KBM-7 (cell line): ENCODE measurements around the gene C1GALT1.

Experiments used
- DNase-seq: peaks from one replicate; pipeline ENCODE4 v3.0.0-alpha.2; 2015
- in situ Hi-C: fragments of 300-500 bp; cut with MboI; formaldehyde crosslinking; loops from 2 replicates; pipeline ENCODE4 v1.14.3; 2020; ENCODE audit warnings: low sequenced_read_pairs, low pct_unique_long_range_greater_than_20kb, mixed read lengths

C1GALT1 gene

DNA sequence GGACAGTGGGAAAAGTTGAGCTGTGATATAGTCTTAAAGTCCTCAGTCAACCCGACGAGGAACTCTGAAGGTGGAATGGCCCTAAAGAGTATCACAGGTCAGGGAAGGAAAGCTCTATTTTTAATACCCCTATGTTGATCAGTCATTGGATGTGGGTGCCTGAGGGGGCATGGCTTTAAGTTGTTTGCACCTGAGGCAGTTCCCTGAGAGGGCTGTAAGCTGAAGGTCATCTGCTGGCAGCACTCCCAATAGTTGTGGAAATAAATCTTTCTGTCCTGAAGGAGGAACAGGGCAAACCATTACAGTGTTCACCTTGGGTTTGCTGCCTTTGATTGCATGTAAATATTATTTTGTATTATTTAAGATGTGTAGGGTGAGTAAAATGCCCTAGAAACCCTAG, 17.8 kb upstream of the C1GALT1 start:
- no peak for DNase-seq
- in situ Hi-C loops = no loop called here

DNA sequence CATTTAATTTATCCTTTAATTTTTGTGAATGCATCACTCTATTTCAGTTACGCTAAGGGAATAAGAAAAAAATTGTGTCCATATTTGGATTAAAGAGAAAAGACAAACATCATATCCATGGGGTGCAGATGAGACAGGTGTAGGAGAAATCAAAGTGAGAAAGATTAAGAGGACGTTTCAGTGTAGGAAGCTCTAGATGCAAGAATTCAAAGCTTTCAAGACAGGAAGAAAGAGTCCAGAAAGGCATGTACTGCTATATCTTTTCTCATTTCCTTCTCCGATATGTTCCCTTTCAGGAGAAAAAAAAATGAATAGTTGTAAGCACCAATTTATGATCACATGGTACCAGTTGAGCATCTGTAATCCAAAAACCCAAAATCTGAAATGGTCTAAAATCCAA, 17.0 kb upstream of the C1GALT1 start:
- no peak for DNase-seq
- in situ Hi-C loops = no loop called here

DNA sequence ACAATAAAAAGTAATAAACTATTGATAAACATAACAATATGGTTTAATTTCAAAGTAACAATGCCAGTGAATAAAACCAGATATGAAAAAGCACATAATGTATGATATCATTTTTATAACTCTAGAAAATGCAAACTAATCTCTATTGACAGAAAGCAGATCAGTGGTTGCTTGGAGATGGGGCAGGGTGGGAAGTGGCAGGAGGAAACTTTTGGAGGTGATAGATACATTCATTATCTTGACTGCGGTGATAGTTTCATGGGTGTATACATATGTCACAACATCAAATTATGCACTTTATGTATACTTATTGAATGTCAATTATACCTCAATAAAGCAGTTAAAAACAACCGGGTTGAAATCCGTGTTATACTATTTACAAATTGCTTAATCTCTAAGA, 16.0 kb upstream of the C1GALT1 start:
- DNase-seq = no peak
- in situ Hi-C loops = no loop called here

DNA sequence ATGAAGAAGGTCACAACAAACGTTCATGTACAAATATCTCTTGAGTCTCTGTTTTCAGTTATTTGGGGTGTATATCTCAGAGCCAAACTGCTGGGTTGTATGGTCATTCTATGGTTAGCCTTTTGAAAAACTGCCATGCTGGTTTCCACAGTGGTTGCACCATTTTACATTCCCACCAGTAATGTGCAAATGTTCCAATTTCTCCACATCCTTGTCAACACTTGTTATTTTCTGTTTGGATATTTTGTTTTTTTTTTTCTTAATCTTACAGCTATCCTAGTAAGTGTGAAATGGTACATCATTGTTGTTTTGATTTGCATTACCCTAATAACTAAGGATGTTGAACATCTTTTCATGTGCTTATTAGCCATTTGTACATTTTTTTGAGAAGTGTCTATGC, 13.0 kb upstream of the C1GALT1 start:
- in situ Hi-C loops = no loop called here
- DNase-seq = no peak

DNA sequence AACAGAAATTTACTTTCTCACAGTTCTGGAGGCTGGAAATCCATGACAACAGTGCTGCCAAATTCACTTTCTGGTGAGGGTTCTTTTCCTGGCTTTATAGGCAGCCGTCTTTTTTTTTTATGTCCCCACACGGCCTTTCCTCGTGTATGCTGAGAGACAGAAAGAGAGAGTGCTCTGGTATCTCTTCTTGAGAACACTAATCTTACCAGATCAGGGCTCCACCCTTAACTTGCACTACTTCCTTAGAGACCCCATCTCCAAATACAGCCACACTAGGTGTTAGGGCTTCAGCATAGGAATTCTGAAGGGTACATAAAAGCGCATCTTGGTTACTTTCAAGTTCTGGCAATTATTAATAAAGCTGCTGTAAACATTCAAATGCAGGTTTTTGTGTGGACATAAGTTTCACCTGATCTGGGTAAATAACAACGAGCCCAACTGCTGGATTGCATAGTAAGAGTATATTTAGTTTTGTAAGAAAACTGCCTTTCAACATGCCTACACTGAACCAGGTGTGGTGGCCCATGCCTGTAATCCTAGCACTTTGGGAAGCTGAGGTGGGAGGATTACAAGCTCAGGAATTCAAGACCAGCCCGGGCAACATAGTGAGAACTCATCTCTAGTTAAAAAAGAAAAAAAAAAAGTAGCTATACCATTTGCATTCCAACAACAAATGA, 8.2 kb upstream of the C1GALT1 start:
- in situ Hi-C loops = no loop called here
- DNase-seq = no peak

DNA sequence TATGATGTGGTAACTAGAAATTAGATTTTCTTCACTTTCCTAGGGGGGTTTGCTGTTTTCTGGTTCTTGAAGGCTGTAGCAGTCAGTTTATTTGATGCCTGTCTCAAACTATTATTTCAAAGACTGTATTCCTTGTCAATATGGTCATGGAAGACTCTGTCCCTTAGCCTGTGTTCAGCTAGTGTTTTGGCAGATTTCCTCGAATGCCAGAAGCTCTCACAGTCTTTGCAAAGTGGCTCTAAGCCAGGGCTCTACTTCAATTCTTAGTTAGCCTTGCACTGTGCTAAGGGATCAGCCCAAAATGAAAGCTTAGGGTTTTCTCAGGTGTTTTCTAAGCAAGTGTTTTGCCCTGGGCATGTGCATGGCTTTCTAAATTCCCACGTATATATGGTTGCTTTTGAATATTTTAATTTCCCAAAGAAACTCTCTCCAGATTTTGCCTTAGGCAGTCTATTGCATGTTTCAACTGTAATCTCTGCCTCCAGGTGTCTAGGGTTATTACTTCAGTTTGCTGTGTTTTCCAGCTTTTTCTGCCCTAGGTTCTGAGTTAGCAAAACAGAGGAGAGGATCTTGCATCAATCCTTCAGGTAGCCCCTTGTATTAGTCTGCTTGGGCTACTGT, 7.2 kb upstream of the C1GALT1 start:
- in situ Hi-C loops = no loop called here
- no peak for DNase-seq

DNA sequence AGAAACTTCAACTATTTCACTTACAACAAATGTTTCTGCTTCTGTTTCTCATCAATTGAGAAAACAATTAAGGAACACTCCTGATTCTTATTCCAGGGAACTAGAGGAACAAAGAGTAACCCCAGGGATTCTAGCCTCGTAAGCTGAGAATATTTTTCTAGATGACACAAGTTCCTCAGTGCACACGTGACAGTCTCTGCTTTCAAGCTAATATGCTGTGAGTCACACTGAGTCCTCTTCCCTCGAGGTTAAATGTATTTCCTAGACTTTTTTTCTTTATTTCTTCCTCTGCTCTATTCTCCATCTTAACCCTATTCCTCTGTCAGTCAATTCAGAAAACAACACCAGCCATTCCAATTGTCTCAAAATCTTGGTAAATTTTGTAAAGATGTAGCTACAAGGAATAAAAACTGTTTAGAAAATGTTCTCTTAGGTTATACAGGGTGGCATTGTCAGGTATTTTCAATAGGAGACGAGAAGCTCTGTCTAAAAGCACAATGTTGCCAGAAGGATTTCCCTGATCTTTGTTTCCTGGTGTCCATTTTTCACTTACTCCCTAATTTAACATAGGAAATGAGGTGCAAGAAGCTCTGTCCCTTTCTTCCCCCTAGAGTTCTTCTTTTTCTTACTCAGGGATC, 5.8 kb upstream of the C1GALT1 start:
- no peak for DNase-seq
- in situ Hi-C loops = no loop called here

DNA sequence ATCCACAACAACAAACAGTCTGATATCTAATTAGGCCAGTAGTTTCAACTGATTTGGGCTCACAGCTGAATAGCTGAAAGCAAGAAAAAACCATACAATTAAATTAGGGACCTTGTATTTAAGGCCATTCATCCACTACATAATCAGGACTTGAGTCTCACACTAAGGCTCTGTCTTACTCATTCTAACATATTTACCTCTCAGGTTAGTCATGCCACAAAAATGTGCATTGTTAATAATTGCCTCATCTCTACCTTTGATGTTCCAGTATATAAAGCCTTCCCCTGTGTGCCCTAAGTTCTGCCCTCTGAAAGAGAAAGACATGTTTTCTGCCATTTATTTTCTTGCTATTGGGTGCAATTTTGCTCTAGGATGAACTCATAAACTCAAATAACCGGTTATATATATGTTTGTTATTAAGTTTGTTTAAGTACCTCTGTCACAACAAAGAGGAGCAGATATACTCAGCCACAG, 5.3 kb upstream of the C1GALT1 start:
- DNase-seq = no peak
- in situ Hi-C loops = no loop called here

DNA sequence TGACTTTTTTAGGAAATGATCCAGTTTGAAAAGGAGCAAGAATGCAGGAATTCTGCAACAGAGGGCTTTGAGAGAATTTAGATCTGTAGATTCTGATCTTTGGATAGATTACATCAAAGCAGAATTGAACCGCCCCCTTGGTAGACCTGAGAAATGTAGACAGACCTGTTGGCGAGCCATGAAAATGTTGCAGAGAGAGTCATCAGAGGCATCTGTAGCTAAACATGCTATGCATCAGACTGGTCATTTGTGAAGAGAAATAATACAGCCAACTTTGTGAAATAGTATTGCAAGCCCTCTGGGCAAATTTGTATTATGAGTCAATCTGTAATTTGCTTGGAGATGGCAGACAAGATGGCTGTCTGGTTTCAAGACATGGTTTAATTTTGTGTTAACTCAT, 4.3 kb upstream of the C1GALT1 start:
- in situ Hi-C loops = no loop called here
- no peak for DNase-seq

DNA sequence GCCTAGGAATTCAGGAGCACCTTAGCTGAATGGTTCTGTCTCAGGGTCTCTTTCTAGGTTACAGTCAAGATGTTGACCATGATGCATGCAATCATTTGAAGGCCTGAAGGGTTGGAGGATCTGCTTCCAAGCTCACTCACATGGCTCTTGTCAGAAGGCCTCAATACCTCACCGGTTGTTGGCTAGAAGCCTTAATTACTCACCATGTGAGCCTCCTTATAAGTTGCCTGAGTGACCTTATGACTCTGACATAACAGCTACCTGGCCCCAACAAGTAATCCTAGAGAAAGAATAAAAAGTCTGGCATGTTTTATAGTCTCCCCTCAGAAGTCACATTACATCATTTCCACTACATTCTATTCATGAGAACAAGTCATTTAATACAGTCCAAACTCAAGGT, 3.4 kb upstream of the C1GALT1 start:
- in situ Hi-C loops = no loop called here
- no peak for DNase-seq

DNA sequence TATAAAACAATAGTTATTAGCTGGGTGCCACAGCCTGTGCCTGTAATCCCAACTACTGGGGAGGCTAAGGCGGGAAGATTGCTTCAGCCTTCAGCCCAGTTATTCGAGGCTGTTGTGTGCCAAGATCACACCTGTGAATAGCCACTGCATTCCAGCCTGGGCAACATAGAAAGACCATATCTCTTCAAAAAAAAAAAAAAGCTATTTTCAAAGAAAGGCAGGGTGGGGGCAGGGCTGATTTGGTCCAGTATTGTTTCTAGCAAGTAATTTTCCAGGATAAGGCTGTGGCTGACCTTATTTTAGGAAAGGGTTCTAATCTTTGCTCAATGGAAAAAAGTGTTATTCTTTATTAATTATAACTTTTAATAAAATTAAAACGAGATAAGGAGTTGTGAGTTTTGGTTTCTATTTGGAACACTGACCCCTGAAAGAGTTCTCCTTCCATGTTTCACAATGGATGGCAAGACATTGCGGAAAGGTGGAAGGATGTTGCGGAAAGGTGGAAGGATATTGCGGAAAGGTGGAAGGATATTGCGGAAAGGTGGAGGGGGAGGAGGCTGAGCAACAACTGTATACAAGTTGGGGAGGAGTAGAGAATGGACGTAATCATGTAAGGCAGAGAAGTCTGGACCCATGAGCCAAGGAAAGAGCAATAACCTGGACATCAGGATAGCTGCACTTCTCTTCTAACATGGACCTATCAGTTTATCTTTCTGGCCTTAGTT, 1.5 kb upstream of the C1GALT1 start:
- in situ Hi-C loops = no loop called here
- no peak for DNase-seq

DNA sequence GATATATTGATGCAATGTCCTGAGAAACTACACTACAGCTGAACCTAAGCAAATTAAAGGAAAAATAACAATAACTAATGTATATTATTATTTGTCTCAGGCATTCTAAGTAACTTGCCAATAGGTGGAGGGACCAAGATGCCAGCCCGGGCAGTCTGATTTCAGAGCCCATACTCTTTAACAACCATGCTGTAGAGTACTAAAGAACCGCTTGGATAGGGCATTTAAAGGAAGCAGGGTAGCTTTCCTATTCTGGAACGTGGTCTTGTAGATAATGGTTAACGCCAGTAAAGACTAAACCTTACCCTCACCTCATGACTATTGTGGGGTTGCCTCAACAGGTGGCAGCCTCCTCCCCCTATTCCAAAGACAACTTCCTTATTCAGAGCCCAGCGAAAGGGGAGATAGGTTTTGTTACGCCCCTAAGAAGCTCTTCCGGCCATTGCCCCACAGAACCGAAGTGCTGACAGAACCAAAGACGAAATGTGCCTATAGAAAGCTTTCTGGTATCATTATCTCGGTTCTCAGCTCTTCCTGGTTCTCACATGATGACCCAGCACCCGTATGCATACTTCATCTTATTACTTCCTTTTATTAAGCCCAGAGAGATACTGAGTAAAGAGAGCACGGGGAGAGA, 707 bp upstream of the C1GALT1 start:
- in situ Hi-C loops = no loop called here
- peak; percentile 88 for DNase-seq

DNA sequence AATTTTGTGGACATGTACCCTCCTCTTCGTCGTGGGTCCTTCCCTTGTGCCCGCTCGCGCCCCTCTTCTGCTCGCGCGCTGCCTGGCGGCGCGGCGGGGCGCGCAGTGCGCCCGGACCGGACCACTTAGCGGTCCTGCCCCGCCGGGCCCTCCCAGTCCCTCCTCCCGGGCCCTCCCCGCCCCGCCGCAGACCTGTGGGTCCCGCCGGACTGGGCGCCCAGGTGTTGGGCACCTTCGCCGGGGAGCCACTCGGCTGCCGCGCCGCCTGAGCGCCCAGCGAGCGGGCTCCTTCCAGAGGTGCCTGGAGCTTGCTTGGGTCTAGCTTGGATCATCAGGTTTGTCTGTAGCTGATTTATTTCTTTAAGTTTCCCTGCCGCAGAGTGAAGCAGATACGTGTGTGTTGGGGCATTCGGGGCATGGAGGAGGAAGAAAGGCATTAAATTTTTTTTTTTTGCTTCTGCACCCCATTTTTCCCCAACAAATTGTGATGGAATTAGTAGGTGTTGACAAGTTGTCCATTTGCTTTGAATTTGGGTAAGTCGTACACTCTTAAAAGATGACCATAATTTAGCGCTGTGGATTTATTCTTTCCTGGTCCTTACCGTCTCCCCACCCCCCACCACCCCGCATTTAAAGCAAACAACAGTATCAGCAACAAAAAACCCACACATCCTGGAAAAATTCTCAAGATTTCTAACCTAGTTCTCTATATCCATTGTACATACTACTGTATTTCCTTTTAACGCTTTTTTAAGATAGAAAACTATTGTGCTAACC, 905 bp downstream of the C1GALT1 start:
- in situ Hi-C loops = no loop called here
- peak; percentile 54 for DNase-seq

DNA sequence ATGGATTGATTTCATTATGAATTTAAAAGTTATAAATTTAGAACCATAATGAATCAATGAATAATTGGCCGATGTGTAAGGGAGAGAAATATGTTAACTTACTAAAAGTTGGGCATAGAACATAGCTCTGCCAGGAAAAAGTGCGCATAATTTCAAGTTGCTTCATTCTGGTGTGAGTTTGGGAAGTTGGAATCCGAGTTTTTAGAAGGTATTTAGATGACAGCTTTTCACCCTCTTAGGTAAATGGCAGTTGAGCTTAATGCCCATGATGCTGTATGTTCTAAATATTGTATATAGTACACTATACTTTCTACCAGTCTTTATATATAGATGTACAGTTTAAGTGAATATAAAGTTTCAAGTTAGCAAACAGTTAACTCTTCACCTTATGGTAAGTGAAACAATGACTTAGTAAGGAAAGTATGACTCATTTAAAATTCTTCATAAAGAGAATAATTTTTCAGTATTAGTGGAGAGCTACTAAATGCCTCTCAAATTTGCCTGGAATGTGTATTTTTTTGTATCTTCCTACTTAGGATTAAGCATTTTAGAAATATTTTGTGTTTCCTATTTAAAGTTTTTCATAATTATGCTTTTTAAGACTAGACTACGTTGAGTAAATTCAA, 1.6 kb downstream of the C1GALT1 start:
- peak; percentile 7 for DNase-seq
- in situ Hi-C loops = no loop called here

DNA sequence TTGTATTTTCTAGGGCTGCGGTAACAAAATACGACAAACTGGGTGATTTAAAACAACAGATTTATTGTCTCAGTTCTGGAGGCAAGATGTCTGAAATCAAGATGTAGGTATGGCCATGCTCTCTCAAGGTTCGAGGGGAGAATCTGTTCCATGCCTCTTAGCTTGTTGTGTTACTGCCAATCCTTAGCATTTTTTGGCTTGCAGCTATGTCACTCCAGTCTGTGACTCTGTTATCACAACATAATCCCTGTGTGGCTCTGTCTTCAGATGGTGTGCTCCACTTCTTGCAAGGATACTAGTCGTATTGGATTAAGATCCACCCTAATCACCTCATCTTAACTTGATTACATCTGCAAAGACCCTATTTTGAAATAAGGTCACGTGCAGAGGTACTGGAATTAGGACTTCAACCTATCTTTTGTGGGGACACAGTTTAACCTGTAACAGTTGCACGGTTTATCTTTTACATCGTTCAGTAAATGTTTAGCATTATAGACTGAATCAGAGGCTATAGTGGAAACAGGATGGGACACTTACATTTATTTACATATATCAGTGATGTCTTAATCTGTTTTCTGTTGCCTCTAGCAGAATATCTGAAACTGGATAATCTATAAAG, 3.1 kb downstream of the C1GALT1 start:
- no peak for DNase-seq
- in situ Hi-C loops = no loop called here

DNA sequence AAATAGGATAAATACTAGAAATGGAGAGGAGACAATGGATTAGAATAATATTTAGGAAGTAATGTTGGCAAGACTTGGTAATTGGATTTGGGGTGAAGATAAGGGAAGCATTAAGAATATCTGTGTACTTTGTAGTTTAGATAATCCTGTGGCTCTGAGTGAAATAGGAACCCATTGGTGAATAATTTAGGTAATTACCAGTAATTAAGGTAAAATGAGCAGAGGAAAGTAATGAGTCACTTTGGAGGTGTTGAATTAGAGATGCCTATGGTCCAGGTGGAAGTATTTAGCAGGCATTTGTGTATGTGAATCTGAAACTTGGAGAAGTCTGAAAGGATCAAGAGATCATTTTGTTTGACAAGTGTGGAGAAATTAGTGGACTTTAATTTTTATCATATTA, 5.7 kb downstream of the C1GALT1 start:
- in situ Hi-C loops = no loop called here
- no peak for DNase-seq

DNA sequence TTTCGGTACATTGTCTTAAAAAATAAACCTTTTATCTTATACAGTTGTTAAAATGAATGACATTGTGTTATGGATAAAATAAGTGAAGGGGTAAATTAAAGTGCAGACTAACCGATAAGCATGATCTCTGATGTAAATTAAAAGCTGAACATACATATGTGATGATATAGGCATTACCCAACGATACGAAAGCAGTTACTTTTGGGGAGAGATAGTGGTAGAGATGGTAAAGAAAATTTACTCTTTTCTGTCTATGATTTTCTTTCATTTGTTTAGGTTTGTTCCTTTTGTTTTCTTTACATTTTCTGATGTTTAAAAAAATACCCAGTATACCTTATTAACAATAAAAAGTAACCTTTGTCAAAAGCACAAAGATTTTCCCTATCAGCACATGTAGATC, 6.4 kb downstream of the C1GALT1 start:
- DNase-seq = no peak
- in situ Hi-C loops = no loop called here

DNA sequence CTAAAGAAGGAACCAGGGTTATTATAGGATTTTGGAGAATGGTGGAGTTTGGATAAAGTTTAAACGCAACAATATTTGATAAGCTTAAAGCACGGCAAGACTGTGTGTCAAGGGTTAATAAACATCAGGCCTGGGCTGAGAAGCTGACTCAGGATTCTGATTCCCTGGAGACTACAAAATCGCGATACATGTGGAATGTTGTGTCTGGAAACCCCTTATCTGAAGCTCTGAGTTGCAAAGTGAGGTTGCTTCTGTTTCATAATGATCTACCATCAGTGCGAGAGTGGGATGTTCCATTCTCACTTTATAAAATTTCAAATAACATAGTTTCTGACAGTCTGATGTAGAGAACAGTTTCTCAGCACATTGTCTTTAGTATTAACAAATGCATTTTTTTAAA, 7.8 kb downstream of the C1GALT1 start:
- DNase-seq = no peak
- in situ Hi-C loops = no loop called here
